ENCODE data around the gene TXK. TPM values are rescaled to one million over a fixed set of nuclear protein-coding genes. Genes with fewer than 3 reads are reported as not detected.

Gene TXK
- total RNA-seq, 1 experiment from 2014 or later: 0.39 TPM

DNA sequence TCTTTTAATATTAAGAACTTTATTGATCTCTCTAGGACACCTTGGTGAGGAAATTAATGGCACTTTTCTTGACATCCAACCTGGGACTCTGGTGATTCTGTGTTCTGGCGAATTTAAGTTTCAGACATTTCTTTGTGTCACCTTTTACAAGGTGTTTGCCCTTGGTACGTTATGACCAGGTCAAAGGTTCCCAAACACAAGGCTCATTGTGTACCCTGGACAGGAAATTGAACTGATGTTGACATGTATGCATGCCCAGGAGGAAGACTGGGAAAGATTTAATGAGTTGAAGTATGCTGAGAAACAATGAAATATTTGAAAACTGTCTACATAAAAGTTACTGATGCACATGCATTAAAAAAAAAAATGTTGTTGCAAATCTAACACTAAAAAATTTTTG lies 95.4 kb downstream of the TXK start:
- Histone ChIP-seq H3K14ac (ENCODE audit: insufficient read depth, low read length) (no peak overlapping the region), H3K4me1 (ENCODE audit: insufficient read depth, low read length) (no peaks in the 10 kb centered on the region; the same call in 1 of the 2 replicates), H3K79me1 (ENCODE audit: insufficient read depth, low read depth, low read length, poor library complexity, severe bottlenecking) (no peaks in the 10 kb centered on the region), H3K79me2 (ENCODE audit: insufficient read depth, low read length) (no peaks in the 10 kb centered on the region), H3T11ph (ENCODE audit: low read length) (no peak overlapping the region), H3K27me3 (ENCODE audit: insufficient read depth, low read length) (no peaks in the 10 kb centered on the region), H3K9me3 (ENCODE audit: control insufficient read depth, low read depth, low read length) (no peaks in the 10 kb centered on the region), H4K8ac (replicated peaks; ENCODE audit: insufficient read length, low read depth, low read length) (no peak overlapping the region), H2BK20ac (ENCODE audit: low read depth, low read length, poor library complexity, severe bottlenecking) (no peak overlapping the region), H3K18ac (ENCODE audit: insufficient read length, low read depth, low read length) (no peak overlapping the region), H3K23me2 (ENCODE audit: insufficient read length, low read depth, low read length, poor library complexity, severe bottlenecking) (no peaks in the 10 kb centered on the region), H3K23ac (ENCODE audit: insufficient read length, low read depth, low read length) (no peak overlapping the region), H3K4me2 (ENCODE audit: insufficient read depth, insufficient read length, low read length) (no peak overlapping the region), H3K9ac (ENCODE audit: extremely low read depth, insufficient read length, low read length) (no peak overlapping the region), H2BK12ac (ENCODE audit: insufficient read length, low read depth, low read length) (no peak overlapping the region), H4K5ac (ENCODE audit: insufficient read length, low read depth, low read length) (no peak overlapping the region), H3K56ac (ENCODE audit: insufficient read length, low read depth, low read length) (no peak overlapping the region), H2BK15ac (ENCODE audit: low read depth, low read length) (no peak overlapping the region), H4K20me1 (ENCODE audit: control insufficient read depth, insufficient read depth, insufficient read length) (no peaks in the 10 kb centered on the region), H4K91ac (ENCODE audit: insufficient read length, low read depth, low read length) (no peak overlapping the region), H2BK5ac (ENCODE audit: insufficient read length, low read length) (no peak overlapping the region), H3K4ac (ENCODE audit: low read depth, low read length) (no peak overlapping the region), H2BK120ac (ENCODE audit: low read depth, low read length, poor library complexity, severe bottlenecking) (no peak overlapping the region), H2AK5ac (ENCODE audit: insufficient read length, low read length) (no peak overlapping the region), H3K27ac (ENCODE audit: insufficient read length, low read depth, low read length) (no peak overlapping the region), H2AFZ (ENCODE audit: low read length) (no peak overlapping the region)
- Mint-ChIP-seq H3K36me3 (ENCODE audit: insufficient read depth in 1 of 3, low read depth in 3 of 3) (peaks cover 4 to 31% (median 23%) of the 10 kb centered on the region in 3 experiments), H3K27ac (no peak overlapping the region), H3K27me3 (ENCODE audit: low read depth) (no peaks in the 10 kb centered on the region), H3K4me1 (peaks cover 17 to 24% of the 10 kb centered on the region in 2 experiments), H3K9me3 (no peaks in the 10 kb centered on the region), H3K4me3 (no peak overlapping the region)
- TF ChIP-seq, protein P1, sequence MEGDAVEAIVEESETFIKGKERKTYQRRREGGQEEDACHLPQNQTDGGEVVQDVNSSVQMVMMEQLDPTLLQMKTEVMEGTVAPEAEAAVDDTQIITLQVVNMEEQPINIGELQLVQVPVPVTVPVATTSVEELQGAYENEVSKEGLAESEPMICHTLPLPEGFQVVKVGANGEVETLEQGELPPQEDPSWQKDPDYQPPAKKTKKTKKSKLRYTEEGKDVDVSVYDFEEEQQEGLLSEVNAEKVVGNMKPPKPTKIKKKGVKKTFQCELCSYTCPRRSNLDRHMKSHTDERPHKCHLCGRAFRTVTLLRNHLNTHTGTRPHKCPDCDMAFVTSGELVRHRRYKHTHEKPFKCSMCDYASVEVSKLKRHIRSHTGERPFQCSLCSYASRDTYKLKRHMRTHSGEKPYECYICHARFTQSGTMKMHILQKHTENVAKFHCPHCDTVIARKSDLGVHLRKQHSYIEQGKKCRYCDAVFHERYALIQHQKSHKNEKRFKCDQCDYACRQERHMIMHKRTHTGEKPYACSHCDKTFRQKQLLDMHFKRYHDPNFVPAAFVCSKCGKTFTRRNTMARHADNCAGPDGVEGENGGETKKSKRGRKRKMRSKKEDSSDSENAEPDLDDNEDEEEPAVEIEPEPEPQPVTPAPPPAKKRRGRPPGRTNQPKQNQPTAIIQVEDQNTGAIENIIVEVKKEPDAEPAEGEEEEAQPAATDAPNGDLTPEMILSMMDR (conservative IDR thresholded peaks at IDR 0.05): no peak
- no CpG with 5 or more reads among the region's 2 CpGs for WGBS (ENCODE audit: extremely low coverage, insufficient read length, low lambda C conversion rate)
- no peak for DNase-seq

Measured in H9 (cell line).